Mesenteric fat pad (tissue), 1 donor: Measurements from ENCODE around the gene OR1S1. TPM values are rescaled to one million over a fixed set of nuclear protein-coding genes. Genes with fewer than 3 reads are reported as not detected.

ENCODE experiments used
- total RNA-seq: library from RNA; stranded (reverse); fragmentation: NEBNext Ultra II Directional; extraction: Animal tissue kit (Norgen Biotek cat#: 25700); gene quantifications from one replicate; pipeline ENCODE4 v1.2.1, GENCODE V29; 2021
- donor health status: DM: yes; HTN: yes; CAD: no.

Gene OR1S1
- total RNA-seq, 1 donor from 2014 or later: not detected

Other genes starting within 250 kb of the OR1S1 start
- not detected for gene OR9Q1, start 188.8 kb upstream of the OR1S1 start, total RNA-seq
- gene OR6Q1, start 181.8 kb upstream of the OR1S1 start, total RNA-seq: not detected
- not detected for gene OR9I1, start 87.2 kb upstream of the OR1S1 start, total RNA-seq
- not detected for gene OR9Q2, start 23.6 kb upstream of the OR1S1 start, total RNA-seq
- not detected for gene OR1S2, start 8.6 kb upstream of the OR1S1 start, total RNA-seq
- gene OR10Q1, start 16.2 kb downstream of the OR1S1 start, total RNA-seq: not detected
- gene OR10W1, start 55.5 kb downstream of the OR1S1 start, total RNA-seq: not detected
- not detected for gene OR5B17, start 146.3 kb downstream of the OR1S1 start, total RNA-seq
- not detected for gene OR5B3, start 194.2 kb downstream of the OR1S1 start, total RNA-seq
- not detected for gene OR5B2, start 215.4 kb downstream of the OR1S1 start, total RNA-seq
- not detected for gene OR5B12, start 229.5 kb downstream of the OR1S1 start, total RNA-seq